Measurements from ENCODE around the gene GARRE1. TPM values are rescaled to one million over a fixed set of nuclear protein-coding genes. Genes with fewer than 3 reads are reported as not detected.

The GARRE1 gene
- total and polyA plus RNA-seq, 2 of the 8 experiments (the other 6 are each of a cell fraction or from before 2014, with no cell fraction given) = 16.4 to 23.1 TPM

GRCh38 chr19:34269489-34269888, 15.1 kb downstream of the GARRE1 start:
- H3K4me1 ChIP-seq (replicated peaks in 1 of 4; ENCODE audit: control insufficient read depth in 3 of 4, insufficient read depth in 4 of 4, low read length in 3 of 4) = peaks cover 0 to 10% (median 7%) of the 10 kb centered on the region in 4 experiments; a peak in 5 of 7 replicates
- H3K14ac ChIP-seq (ENCODE audit: insufficient read length) = no peak overlapping the region
- no peak overlapping the region for H2BK15ac ChIP-seq (ENCODE audit: low read length)
- FAIRE-seq (no peak), DNase-seq (ENCODE audit: low read depth in 1 of 2, low spot score in 2 of 2) (no peak)
- no peak overlapping the region for H3K4ac ChIP-seq (replicated peaks; ENCODE audit: insufficient read length, low read depth, low read length)
- no peak overlapping the region for H4K8ac ChIP-seq (ENCODE audit: extremely low read depth, insufficient read depth, low read length)
- H3K4me2 ChIP-seq (ENCODE audit: insufficient read depth in 1 of 2, low read depth in 2 of 2, low read length in 2 of 2) = no peak overlapping the region
- no peak overlapping the region for H3K4me3 ChIP-seq (ENCODE audit: extremely low read depth in 1 of 4, insufficient read depth in 2 of 4, low read depth in 3 of 4, low read length in 4 of 4)
- POLR2A ChIA-PET (ENCODE audit: partially characterized antibody) = interaction anchor here (1.1 to 1.4 kb wide), 2 partner anchors 9 to 96 kb away, joined by 3 to 6 read pairs; no protein-coding TSS in a partner anchor
- no peaks in the 10 kb centered on the region for H3K9me3 ChIP-seq (ENCODE audit: insufficient read depth in 2 of 2, low read depth in 1 of 2, low read length in 1 of 2)
- H3K27ac ChIP-seq (ENCODE audit: low read depth, low read length) = no peak overlapping the region
- peak overlapping the region; percentile 37; the same call in 1 of the 2 replicates for H2BK5ac ChIP-seq (ENCODE audit: low read depth, low read length)
- peaks cover 2 to 5% of the 10 kb centered on the region in 2 experiments for H4K20me1 ChIP-seq (replicated peaks in 1 of 2; ENCODE audit: control insufficient read depth in 1 of 2, insufficient read depth in 2 of 2, low read length in 2 of 2)
- H2AFZ ChIP-seq (ENCODE audit: low read length) = no peak overlapping the region
- no peak overlapping the region for H2AK5ac ChIP-seq (ENCODE audit: low read depth, low read length)
- H2BK12ac ChIP-seq (ENCODE audit: low read depth, low read length) = no peak overlapping the region
- H2BK20ac ChIP-seq (ENCODE audit: low read length) = no peak overlapping the region
- no peak overlapping the region for H3K56ac ChIP-seq (replicated peaks; ENCODE audit: insufficient read length, low read depth, low read length)
- no peaks in the 10 kb centered on the region for H3K36me3 ChIP-seq (ENCODE audit: control insufficient read depth in 2 of 4, insufficient read depth in 4 of 4, low read length in 3 of 4)
- no peaks in the 10 kb centered on the region for H3K27me3 ChIP-seq (replicated peaks in 1 of 4; ENCODE audit: control insufficient read depth in 3 of 4, extremely low read depth in 1 of 4, insufficient read depth in 3 of 4, low read length in 3 of 4)
- CTCF ChIA-PET (ENCODE audit: partially characterized antibody) = interaction anchor here (0.6 to 1.5 kb wide), 7 partner anchors 13 to 147 kb away, joined by 3 to 6 read pairs (median 4); no protein-coding TSS in a partner anchor
- peaks cover 0 to 44% of the 10 kb centered on the region in 2 experiments; a peak in 2 of 4 replicates for H3K79me2 ChIP-seq (ENCODE audit: control insufficient read depth in 1 of 2, insufficient read depth in 2 of 2, low read length in 2 of 2)
- peaks cover 2% of the 10 kb centered on the region; the same call in 1 of the 2 replicates for H3K79me1 ChIP-seq (ENCODE audit: low read depth, low read length)
- H4K91ac ChIP-seq (replicated peaks; ENCODE audit: insufficient read length, low read length) = no peak overlapping the region
- H3K23ac ChIP-seq (ENCODE audit: insufficient read length) = no peak overlapping the region
- no peak overlapping the region for H3K9ac ChIP-seq (replicated peaks in 1 of 4; ENCODE audit: extremely low read depth in 1 of 4, low read depth in 3 of 4, low read length in 3 of 4)
- TF ChIP-seq SRF (IDR thresholded peaks at IDR 0.05; ENCODE audit: low read depth, low read length) (no peak), MAFK (IDR thresholded peaks at IDR 0.05; ENCODE audit: low read depth, low read length) (no peak), TAF7 (optimal IDR thresholded peaks at IDR 0.05; ENCODE audit: borderline replicate concordance, low read depth, low read length) (no peak), BCL11A (IDR thresholded peaks at IDR 0.05; ENCODE audit: low read depth in 2 of 2, low read length in 2 of 2) (no peak), SP2 (IDR thresholded peaks at IDR 0.05; ENCODE audit: low read length) (no peak), EP300 (IDR thresholded peaks at IDR 0.05; ENCODE audit: borderline replicate concordance in 1 of 2, low read depth in 2 of 2, low read length in 2 of 2) (no peak), CEBPB (IDR thresholded peaks at IDR 0.05; ENCODE audit: low read depth, low read length) (no peak), NANOG (IDR thresholded peaks at IDR 0.05; ENCODE audit: insufficient read depth, low read depth, low read length, poor library complexity, severe bottlenecking) (no peak)
- H2BK120ac ChIP-seq (replicated peaks; ENCODE audit: low read depth, low read length) = no peak overlapping the region
- H4K5ac ChIP-seq (ENCODE audit: insufficient read length, low read depth, low read length) = no peak overlapping the region
- no peaks in the 10 kb centered on the region for H3K23me2 ChIP-seq (ENCODE audit: low read depth, low read length)
- 80% methylated on average over 2 of the region's 2 CpGs; no CpG with 5 or more reads in 1 of the 2 experiments for WGBS, 2 experiments (ENCODE audit: extremely low coverage in 1 of 2, insufficient coverage in 1 of 2, insufficient read length in 1 of 2, insufficient replicate concordance in 2 of 2, low coverage in 1 of 2, low lambda C conversion rate in 2 of 2, missing lambda C conversion rate in 1 of 2)
- H3K18ac ChIP-seq (ENCODE audit: extremely low read depth, low read length) = no peak overlapping the region

Measured in H1 (cell line).